NCI-H1694 (cell line): Measurements from ENCODE around the gene NOCT.
"Not testable (repeated sequence)": the region's sequence is repeated elsewhere in the genome, so short reads cannot be mapped to it uniquely, and the experiment has no call there.

Source experiments
- DNase-seq: peaks from one replicate; lab custom pipeline; 2025; lab: John Stamatoyannopoulos, UW

Gene NOCT

GRCh38 chr4:139011225-139011950, 4.2 kb upstream of the NOCT start:
- DNase-seq: no peak

- no peak for DNase-seq
These were observed 961 bp upstream of the NOCT start for GRCh38 chr4:139014371-139015268.

- DNase-seq: peak; percentile 3
These were observed 429 bp downstream of the NOCT start for GRCh38 chr4:139015948-139016471.

GRCh38 chr4:139017861-139018260, 2.3 kb downstream of the NOCT start:
- no peak for DNase-seq

GRCh38 chr4:139018501-139018900, 2.9 kb downstream of the NOCT start:
- DNase-seq: no peak

GRCh38 chr4:139018971-139019758, 3.6 kb downstream of the NOCT start:
- peak; percentile 40 for DNase-seq

GRCh38 chr4:139020384-139020783, 4.8 kb downstream of the NOCT start:
- DNase-seq: no peak

GRCh38 chr4:139021071-139021470, 5.5 kb downstream of the NOCT start:
- not testable (repeated sequence) for DNase-seq

- no peak for DNase-seq
These were observed 7.3 kb downstream of the NOCT start for GRCh38 chr4:139022835-139023234.

- DNase-seq: no peak
These were observed 9.1 kb downstream of the NOCT start for GRCh38 chr4:139024686-139025085.

GRCh38 chr4:139025841-139026240, 10.3 kb downstream of the NOCT start:
- DNase-seq: no peak

GRCh38 chr4:139027776-139028175, 12.2 kb downstream of the NOCT start:
- DNase-seq: no peak

- DNase-seq: no peak
These were observed 12.6 kb downstream of the NOCT start for GRCh38 chr4:139028191-139028661.

- not testable (repeated sequence) for DNase-seq
These were observed 14.3 kb downstream of the NOCT start for GRCh38 chr4:139029866-139030363.

- DNase-seq: peak; percentile 56
These were observed 15.1 kb downstream of the NOCT start for GRCh38 chr4:139030614-139031235.

- DNase-seq: no peak
These were observed 20.1 kb downstream of the NOCT start for GRCh38 chr4:139035650-139036049.

- no peak for DNase-seq
These were observed 21.3 kb downstream of the NOCT start for GRCh38 chr4:139036885-139037284.

GRCh38 chr4:139038874-139039443, 23.4 kb downstream of the NOCT start:
- no peak for DNase-seq

- no peak for DNase-seq
These were observed 27.4 kb downstream of the NOCT start for GRCh38 chr4:139042981-139043460.

GRCh38 chr4:139044291-139044690, 28.7 kb downstream of the NOCT start:
- DNase-seq: no peak

GRCh38 chr4:139048026-139048425, 32.4 kb downstream of the NOCT start:
- DNase-seq: no peak
